ENCODE results near the gene ABCB9. TPM values are rescaled to one million over a fixed set of nuclear protein-coding genes. Genes with fewer than 3 reads are reported as not detected.

ABCB9 gene
- total RNA-seq, 1 donor from 2014 or later = 3.7 TPM

- no peaks in the 10 kb centered on the region for H3K36me3 Mint-ChIP-seq (ENCODE audit: low read depth)
- no peaks in the 10 kb centered on the region for H3K27me3 Mint-ChIP-seq
- H3K27ac Mint-ChIP-seq = no peak overlapping the region
- no peak for DNase-seq
- no peaks in the 10 kb centered on the region for H3K9me3 Mint-ChIP-seq
- intact Hi-C loops (cut with micrococcal nuclease) = no loop called here
- H3K4me3 Mint-ChIP-seq = no peak overlapping the region
- H3K4me1 Mint-ChIP-seq = no peaks in the 10 kb centered on the region
These were observed 33.1 kb upstream of the ABCB9 start for GRCh38 chr12:122999196-122999946.

GRCh38 chr12:122998316-122998715 is 32.1 kb upstream of the ABCB9 start:
- no peak overlapping the region for H3K27ac Mint-ChIP-seq
- H3K4me3 Mint-ChIP-seq = no peak overlapping the region
- no peaks in the 10 kb centered on the region for H3K36me3 Mint-ChIP-seq (ENCODE audit: low read depth)
- intact Hi-C loops (cut with micrococcal nuclease) = no loop called here
- no peaks in the 10 kb centered on the region for H3K27me3 Mint-ChIP-seq
- H3K4me1 Mint-ChIP-seq = peaks cover 3% of the 10 kb centered on the region
- no peaks in the 10 kb centered on the region for H3K9me3 Mint-ChIP-seq
- DNase-seq = no peak

GRCh38 chr12:122997343-122998250 is 31.3 kb upstream of the ABCB9 start:
- no peaks in the 10 kb centered on the region for H3K9me3 Mint-ChIP-seq
- no peaks in the 10 kb centered on the region for H3K36me3 Mint-ChIP-seq (ENCODE audit: low read depth)
- H3K4me1 Mint-ChIP-seq = peaks cover 3% of the 10 kb centered on the region
- DNase-seq = no peak
- H3K27me3 Mint-ChIP-seq = no peaks in the 10 kb centered on the region
- no peak overlapping the region for H3K4me3 Mint-ChIP-seq
- intact Hi-C loops (cut with micrococcal nuclease) = no loop called here
- H3K27ac Mint-ChIP-seq = no peak overlapping the region

GRCh38 chr12:122996621-122997342 is 30.5 kb upstream of the ABCB9 start:
- no peak overlapping the region for H3K27ac Mint-ChIP-seq

GRCh38 chr12:122996188-122996601 is 29.9 kb upstream of the ABCB9 start:
- Mint-ChIP-seq H3K4me1 (peaks cover 3% of the 10 kb centered on the region), H3K27ac (no peak overlapping the region), H3K9me3 (no peaks in the 10 kb centered on the region), H3K27me3 (no peaks in the 10 kb centered on the region), H3K36me3 (ENCODE audit: low read depth) (no peaks in the 10 kb centered on the region), H3K4me3 (no peak overlapping the region)
- intact Hi-C loops (cut with micrococcal nuclease) = no loop called here
- DNase-seq = no peak

More at GRCh38 chr12:122996621-122997342, 30.5 kb upstream of the ABCB9 start:
- Mint-ChIP-seq H3K9me3 (no peaks in the 10 kb centered on the region), H3K27me3 (no peaks in the 10 kb centered on the region), H3K4me3 (no peak overlapping the region), H3K4me1 (peaks cover 3% of the 10 kb centered on the region), H3K36me3 (ENCODE audit: low read depth) (no peaks in the 10 kb centered on the region)
- intact Hi-C loops (cut with micrococcal nuclease) = no loop called here
- DNase-seq = no peak

- Mint-ChIP-seq H3K36me3 (ENCODE audit: low read depth) (no peaks in the 10 kb centered on the region), H3K27me3 (no peaks in the 10 kb centered on the region), H3K4me3 (no peak overlapping the region), H3K9me3 (no peaks in the 10 kb centered on the region), H3K4me1 (peaks cover 3% of the 10 kb centered on the region), H3K27ac (no peak overlapping the region)
- intact Hi-C loops (cut with micrococcal nuclease) = no loop called here
- DNase-seq = no peak
These were observed 29.4 kb upstream of the ABCB9 start for GRCh38 chr12:122995503-122996187.

GRCh38 chr12:122994781-122995502 is 28.7 kb upstream of the ABCB9 start:
- H3K36me3 Mint-ChIP-seq (ENCODE audit: low read depth) = no peaks in the 10 kb centered on the region
- no peak overlapping the region for H3K27ac Mint-ChIP-seq
- H3K4me3 Mint-ChIP-seq = no peak overlapping the region
- H3K4me1 Mint-ChIP-seq = peaks cover 3% of the 10 kb centered on the region
- no peak for DNase-seq
- intact Hi-C loops (cut with micrococcal nuclease) = no loop called here
- H3K27me3 Mint-ChIP-seq = no peaks in the 10 kb centered on the region
- H3K9me3 Mint-ChIP-seq = no peaks in the 10 kb centered on the region

GRCh38 chr12:122994140-122994675 is 27.9 kb upstream of the ABCB9 start:
- intact Hi-C loops (cut with micrococcal nuclease) = no loop called here
- no peak for DNase-seq
- Mint-ChIP-seq H3K27ac (no peak overlapping the region), H3K9me3 (no peaks in the 10 kb centered on the region), H3K4me1 (peaks cover 3% of the 10 kb centered on the region), H3K4me3 (no peak overlapping the region), H3K36me3 (ENCODE audit: low read depth) (no peaks in the 10 kb centered on the region), H3K27me3 (no peaks in the 10 kb centered on the region)

GRCh38 chr12:122992386-122992785 is 26.1 kb upstream of the ABCB9 start:
- no peak overlapping the region for H3K4me3 Mint-ChIP-seq
- no peak overlapping the region for H3K27ac Mint-ChIP-seq
- H3K4me1 Mint-ChIP-seq = peaks cover 3% of the 10 kb centered on the region

GRCh38 chr12:122991623-122992275 is 25.5 kb upstream of the ABCB9 start:
- Mint-ChIP-seq H3K27ac (no peak overlapping the region), H3K4me3 (no peak overlapping the region), H3K9me3 (no peaks in the 10 kb centered on the region), H3K4me1 (peaks cover 3% of the 10 kb centered on the region), H3K27me3 (no peaks in the 10 kb centered on the region), H3K36me3 (ENCODE audit: low read depth) (peaks cover 2% of the 10 kb centered on the region)
- no peak for DNase-seq
- intact Hi-C loops (cut with micrococcal nuclease) = no loop called here

More at GRCh38 chr12:122992386-122992785, 26.1 kb upstream of the ABCB9 start:
- H3K36me3 Mint-ChIP-seq (ENCODE audit: low read depth) = peaks cover 2% of the 10 kb centered on the region
- no peaks in the 10 kb centered on the region for H3K27me3 Mint-ChIP-seq
- no peak for DNase-seq
- H3K9me3 Mint-ChIP-seq = no peaks in the 10 kb centered on the region
- intact Hi-C loops (cut with micrococcal nuclease) = no loop called here

GRCh38 chr12:122990961-122991622 is 24.8 kb upstream of the ABCB9 start:
- Mint-ChIP-seq H3K36me3 (ENCODE audit: low read depth) (peaks cover 2% of the 10 kb centered on the region), H3K27ac (no peak overlapping the region), H3K4me1 (peaks cover 3% of the 10 kb centered on the region), H3K4me3 (no peak overlapping the region), H3K27me3 (no peaks in the 10 kb centered on the region), H3K9me3 (no peaks in the 10 kb centered on the region)
- no peak for DNase-seq
- intact Hi-C loops (cut with micrococcal nuclease) = no loop called here

GRCh38 chr12:122990561-122990960 is 24.3 kb upstream of the ABCB9 start:
- DNase-seq = no peak
- Mint-ChIP-seq H3K27me3 (no peaks in the 10 kb centered on the region), H3K4me3 (no peak overlapping the region), H3K27ac (no peak overlapping the region), H3K4me1 (peaks cover 3% of the 10 kb centered on the region), H3K9me3 (no peaks in the 10 kb centered on the region), H3K36me3 (ENCODE audit: low read depth) (peaks cover 2% of the 10 kb centered on the region)
- intact Hi-C loops (cut with micrococcal nuclease) = no loop called here

Data from activated CD4-positive, alpha-beta T cell treated with anti-CD3 and anti-CD28 coated beads, Interleukin-2, amount 10 ng/mL, durations not matched to agents 24 days and 14 days (primary cell).